Activated CD8-positive, alpha-beta T cell treated with anti-CD3 and anti-CD28 coated beads for 36 hours (primary cell): Measurements from ENCODE around the gene CACNB1. TPM values are rescaled to one million over a fixed set of nuclear protein-coding genes. Genes with fewer than 3 reads are reported as not detected.

Experiments used
- ATAC-seq: fragments of 200-7000 bp; cut with Tn5 transposase; one replicate; pipeline ENCODE4 v1.10.0; 2021; ENCODE audit warnings: mild to moderate bottlenecking, moderate library complexity
- CTCF ChIA-PET: fragments of 350-600 bp; sonication (Branson Sonifier 250); formaldehyde crosslinking; loops from one replicate; lab custom pipeline; 2021; ENCODE audit warnings: antibody characterized with exemption; lab: Charles Lee
- POLR2A ChIA-PET: fragments of 350-600 bp; sonication (Branson Sonifier 250); formaldehyde crosslinking; loops from one replicate; lab custom pipeline; 2021; ENCODE audit warnings: antibody characterized with exemption; lab: Charles Lee
- DNase-seq: peaks from one replicate; pipeline ENCODE4 v3.0.0-alpha.2; 2020
- H3K27ac Mint-ChIP-seq: one replicate; pipeline ENCODE4 v1.8.0; 2021; ENCODE audit warnings: mild to moderate bottlenecking, mixed read lengths
- H3K27me3 Mint-ChIP-seq: one replicate; pipeline ENCODE4 v1.8.0; 2021; ENCODE audit warnings: mixed read lengths
- H3K36me3 Mint-ChIP-seq: one replicate; pipeline ENCODE4 v1.8.0; 2021; ENCODE audit warnings: low read depth, mixed read lengths
- H3K4me1 Mint-ChIP-seq: one replicate; pipeline ENCODE4 v1.8.0; 2021; ENCODE audit warnings: low read depth, mixed read lengths
- H3K4me3 Mint-ChIP-seq: one replicate; pipeline ENCODE4 v1.8.0; 2021; ENCODE audit warnings: mild to moderate bottlenecking, moderate library complexity, mixed read lengths
- H3K9me3 Mint-ChIP-seq: one replicate; pipeline ENCODE4 v1.8.0; 2021; ENCODE audit warnings: mixed read lengths
- CTCF ChIP-seq: fragments of 200-600 bp; IDR thresholded peaks from one replicate; pipeline ENCODE4 v1.8.0; 2022; ENCODE audit warnings: antibody characterized with exemption, mild to moderate bottlenecking
- intact Hi-C: fragments of 100-400 bp; cut with micrococcal nuclease; formaldehyde crosslinking; loops from one replicate; pipeline ENCODE4 v1.10.0; 2022
- total RNA-seq, 2 experiments: library from RNA; stranded (reverse); gene quantifications; one replicate each; pipeline ENCODE4 v1.2.3, GENCODE V29; 2021

CACNB1 gene
- total RNA-seq, 2 experiments from 2014 or later = 13.1 to 14.2 TPM

GRCh38 chr17:39196808-39197291 is 619 bp downstream of the CACNB1 start:
- peaks cover 34% of the 10 kb centered on the region for H3K4me1 Mint-ChIP-seq
- ChIA-PET POLR2A (interaction anchor here (2.0 kb wide), 1 partner anchor 9 kb away, joined by 4 read pairs; no protein-coding TSS in a partner anchor), CTCF (interaction anchor here (1.0 to 3.9 kb wide), 8 partner anchors 10 to 214 kb away, joined by 3 to 20 read pairs (median 8); partner anchors contain the start of gene ARL5C)
- peak overlapping the region; percentile 74 for H3K27ac Mint-ChIP-seq
- intact Hi-C loops = no loop called here
- H3K27me3 Mint-ChIP-seq = no peaks in the 10 kb centered on the region
- DNase-seq (peak; percentile 35), ATAC-seq (no peak)
- H3K36me3 Mint-ChIP-seq = peaks cover 25% of the 10 kb centered on the region
- no peaks in the 10 kb centered on the region for H3K9me3 Mint-ChIP-seq
- peak overlapping the region; percentile 90 for H3K4me3 Mint-ChIP-seq
- TF ChIP-seq CTCF = no peak

GRCh38 chr17:39196241-39196807 is 1.1 kb downstream of the CACNB1 start:
- CTCF ChIA-PET = interaction anchor here (1.0 to 3.9 kb wide), 9 partner anchors 11 to 214 kb away, joined by 3 to 20 read pairs (median 7); partner anchors contain the start of gene ARL5C
- H3K4me3 Mint-ChIP-seq = peak overlapping the region; percentile 90

GRCh38 chr17:39195568-39196160 is 1.8 kb downstream of the CACNB1 start:
- Mint-ChIP-seq H3K36me3 (peaks cover 13% of the 10 kb centered on the region), H3K9me3 (no peaks in the 10 kb centered on the region), H3K27ac (peak overlapping the region; percentile 69), H3K27me3 (no peaks in the 10 kb centered on the region), H3K4me1 (peaks cover 26% of the 10 kb centered on the region), H3K4me3 (peak overlapping the region; percentile 90)
- TF ChIP-seq CTCF = no peak
- peak; percentile 23 for DNase-seq
- CTCF ChIA-PET = interaction anchor here (0.7 to 2.8 kb wide), 11 partner anchors 11 to 213 kb away, joined by 3 to 16 read pairs (median 5); partner anchors contain the start of gene ARL5C
- POLR2A ChIA-PET = interaction anchor here (0.6 to 2.0 kb wide), 4 partner anchors 9 to 219 kb away, joined by 3 to 6 read pairs (median 4); no protein-coding TSS in a partner anchor
- intact Hi-C loops = no loop called here
- no peak for ATAC-seq

More at GRCh38 chr17:39196241-39196807, 1.1 kb downstream of the CACNB1 start:
- H3K9me3 Mint-ChIP-seq = no peaks in the 10 kb centered on the region
- ATAC-seq = no peak
- POLR2A ChIA-PET = interaction anchor here (1.6 to 2.0 kb wide), 3 partner anchors 8 to 11 kb away, joined by 3 to 6 read pairs (median 4); no protein-coding TSS in a partner anchor
- H3K36me3 Mint-ChIP-seq = peaks cover 19% of the 10 kb centered on the region
- peak overlapping the region; percentile 69 for H3K27ac Mint-ChIP-seq
- no peaks in the 10 kb centered on the region for H3K27me3 Mint-ChIP-seq
- DNase-seq = no peak
- H3K4me1 Mint-ChIP-seq = peaks cover 31% of the 10 kb centered on the region
- TF ChIP-seq CTCF = no peak
- intact Hi-C loops = no loop called here

GRCh38 chr17:39194985-39195524 is 2.4 kb downstream of the CACNB1 start:
- Mint-ChIP-seq H3K9me3 (no peaks in the 10 kb centered on the region), H3K36me3 (peaks cover 8% of the 10 kb centered on the region), H3K4me1 (peaks cover 26% of the 10 kb centered on the region), H3K27ac (no peak overlapping the region), H3K27me3 (no peaks in the 10 kb centered on the region), H3K4me3 (peak overlapping the region; percentile 90)
- intact Hi-C loops = no loop called here
- ATAC-seq = no peak
- ChIA-PET POLR2A (interaction anchor here (0.6 to 2.0 kb wide), 4 partner anchors 9 to 218 kb away, joined by 3 to 6 read pairs (median 4); no protein-coding TSS in a partner anchor), CTCF (interaction anchor here (1.0 to 2.8 kb wide), 7 partner anchors 12 to 212 kb away, joined by 3 to 16 read pairs (median 8); no protein-coding TSS in a partner anchor)
- no peak for DNase-seq
- no peak for TF ChIP-seq CTCF
